HG03432 (cell line): Measurements from ENCODE around the gene CIT.

Source experiments
- ATAC-seq: cut with Tn5 transposase; IDR thresholded peaks from one replicate; pipeline ENCODE4 v1.9.1; 2021; ENCODE audit warnings: mild to moderate bottlenecking, moderate library complexity; ENCODE audit not compliant: unreplicated experiment

The CIT gene

DNA sequence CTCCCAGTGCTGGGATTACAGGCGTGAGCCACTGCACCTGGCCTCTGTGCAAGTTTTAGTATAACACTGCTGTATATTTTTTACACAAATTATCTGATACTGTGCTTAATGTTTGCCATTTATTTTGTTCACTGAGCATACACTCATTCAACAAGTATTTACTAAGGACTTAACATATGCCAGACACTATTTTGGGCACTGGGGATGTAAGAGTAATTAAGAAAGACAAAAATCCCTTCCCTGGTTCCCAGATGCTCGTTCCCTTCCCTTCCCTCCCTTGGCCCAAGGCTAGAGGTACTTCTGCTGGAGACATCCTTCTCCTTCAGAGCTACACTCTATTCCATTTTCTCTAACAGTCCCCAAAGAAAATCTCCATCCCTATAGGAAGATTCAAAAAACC is 12.5 kb downstream of the CIT start:
- no peak for ATAC-seq

DNA sequence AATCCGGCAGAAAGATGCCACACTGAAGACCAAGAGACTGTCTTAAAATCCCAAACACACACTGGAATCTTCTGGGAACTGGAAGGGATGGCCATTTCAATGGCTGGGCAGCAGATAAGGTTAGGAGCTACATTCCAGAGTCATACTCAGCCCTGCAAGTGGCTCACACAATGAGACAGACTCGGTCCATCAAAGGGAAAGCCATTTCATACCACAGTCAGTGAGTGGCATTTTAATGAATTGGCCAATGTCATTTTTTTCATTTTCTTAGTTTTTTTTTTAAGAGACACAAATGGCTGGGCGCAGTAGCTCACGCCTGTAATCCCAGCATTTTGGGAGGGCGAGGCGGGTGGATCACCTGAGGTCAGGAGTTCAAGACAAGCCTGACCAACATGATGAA is 17.9 kb downstream of the CIT start:
- no peak for ATAC-seq

DNA sequence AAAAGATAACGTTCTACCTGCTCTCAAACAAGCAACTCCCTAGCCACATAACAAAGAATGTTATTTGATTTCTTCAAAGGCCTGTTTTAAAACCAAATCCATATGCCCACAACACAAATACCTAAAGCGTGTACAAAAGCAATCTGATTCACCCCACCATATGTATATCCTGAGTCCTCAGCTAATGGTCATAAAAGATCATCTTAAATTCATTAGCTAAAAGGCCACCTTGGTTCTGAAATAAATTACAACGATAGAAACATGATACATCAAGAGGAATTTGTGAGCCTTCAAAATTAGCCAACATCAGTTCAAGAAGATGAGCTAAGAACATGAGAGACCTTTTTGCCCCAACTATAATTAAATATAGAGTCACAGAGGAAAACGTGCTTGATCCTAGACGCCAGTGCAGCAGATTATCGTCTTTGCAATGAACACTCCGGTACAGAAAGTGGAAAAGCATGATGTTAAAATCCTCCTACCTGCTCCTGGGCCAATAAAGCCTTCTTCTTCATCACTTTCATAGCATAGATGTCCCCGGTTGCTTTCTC is 20.0 kb downstream of the CIT start:
- ATAC-seq, result no peak

GRCh38 chr12:119850330-119850729 is 26.8 kb downstream of the CIT start:
- no peak for ATAC-seq

GRCh38 chr12:119843100-119843499 is 34.0 kb downstream of the CIT start:
- no peak for ATAC-seq

GRCh38 chr12:119842380-119842779 is 34.7 kb downstream of the CIT start:
- ATAC-seq, result no peak

DNA sequence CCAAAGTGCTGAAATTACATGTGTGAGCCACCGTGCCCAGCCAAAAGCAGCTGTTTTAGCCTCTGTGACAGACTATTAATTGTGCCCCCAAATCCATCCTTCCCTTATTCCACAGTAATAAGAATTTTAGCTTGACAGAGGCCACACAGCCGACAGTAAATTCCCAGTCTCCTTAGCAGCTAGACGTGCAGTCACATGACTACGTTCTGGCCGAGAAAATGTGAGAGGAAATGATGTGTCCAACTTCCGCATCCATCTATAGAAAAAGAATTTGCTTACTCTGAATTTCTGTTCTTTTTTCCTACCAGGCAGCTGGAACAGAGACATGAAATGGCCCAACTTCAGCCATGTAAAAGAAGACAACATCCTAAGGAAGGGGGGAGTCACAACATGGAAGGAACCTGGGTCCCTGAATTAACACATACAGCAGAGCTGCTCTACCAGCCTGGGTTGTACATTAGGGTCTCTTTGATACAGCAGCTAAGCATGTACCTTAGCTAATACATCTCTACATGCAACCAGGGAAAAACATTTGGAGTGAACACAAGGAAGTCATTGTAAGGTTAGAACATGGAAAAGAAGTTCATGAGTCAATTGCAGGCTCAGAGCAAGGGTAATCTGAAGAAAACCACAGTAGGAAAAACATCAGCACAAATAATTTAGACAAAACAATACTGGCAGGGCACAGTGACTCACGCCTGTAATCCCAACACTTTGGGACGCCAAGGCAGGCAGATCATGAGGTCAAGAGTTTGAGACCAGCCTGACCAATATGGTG is 35.5 kb downstream of the CIT start:
- ATAC-seq, result no peak

DNA sequence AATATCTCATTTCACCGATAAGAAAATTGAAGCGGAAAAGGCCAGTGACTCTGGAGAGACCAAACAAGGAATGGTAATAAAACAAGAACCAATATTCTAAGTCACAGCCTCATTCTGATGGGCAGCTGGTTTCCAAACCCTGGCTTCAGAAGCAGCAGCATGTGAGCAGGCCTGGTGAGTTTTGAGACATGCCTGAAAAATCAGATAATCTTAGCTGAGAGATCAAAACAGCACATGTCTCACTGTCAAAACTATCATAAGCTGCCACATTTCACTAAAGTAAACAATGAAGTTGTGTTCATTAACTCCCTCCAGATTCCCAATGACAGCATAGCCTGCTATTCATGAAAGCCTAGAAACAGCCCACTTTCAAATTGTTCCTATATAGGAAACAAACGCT is 36.5 kb downstream of the CIT start:
- ATAC-seq, result no peak

DNA sequence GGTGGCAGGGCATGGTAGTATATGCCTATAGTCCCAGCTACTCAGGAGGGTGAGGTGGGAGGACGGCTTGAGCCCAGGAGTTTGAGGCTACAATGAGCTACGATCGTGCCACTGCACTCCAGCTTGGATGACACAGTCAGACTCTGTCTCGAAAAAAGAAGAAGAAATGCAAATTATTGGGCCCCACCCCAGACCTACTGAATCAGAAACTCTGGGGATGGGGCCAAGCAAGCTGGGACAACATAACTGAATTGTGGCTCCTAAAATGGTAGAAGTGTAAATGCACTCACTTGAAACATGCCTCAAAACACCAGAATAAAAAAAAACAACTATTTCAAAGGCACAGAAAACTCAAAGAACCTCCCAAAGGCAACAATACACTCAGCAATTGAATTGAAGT is 37.0 kb downstream of the CIT start:
- no peak for ATAC-seq

DNA sequence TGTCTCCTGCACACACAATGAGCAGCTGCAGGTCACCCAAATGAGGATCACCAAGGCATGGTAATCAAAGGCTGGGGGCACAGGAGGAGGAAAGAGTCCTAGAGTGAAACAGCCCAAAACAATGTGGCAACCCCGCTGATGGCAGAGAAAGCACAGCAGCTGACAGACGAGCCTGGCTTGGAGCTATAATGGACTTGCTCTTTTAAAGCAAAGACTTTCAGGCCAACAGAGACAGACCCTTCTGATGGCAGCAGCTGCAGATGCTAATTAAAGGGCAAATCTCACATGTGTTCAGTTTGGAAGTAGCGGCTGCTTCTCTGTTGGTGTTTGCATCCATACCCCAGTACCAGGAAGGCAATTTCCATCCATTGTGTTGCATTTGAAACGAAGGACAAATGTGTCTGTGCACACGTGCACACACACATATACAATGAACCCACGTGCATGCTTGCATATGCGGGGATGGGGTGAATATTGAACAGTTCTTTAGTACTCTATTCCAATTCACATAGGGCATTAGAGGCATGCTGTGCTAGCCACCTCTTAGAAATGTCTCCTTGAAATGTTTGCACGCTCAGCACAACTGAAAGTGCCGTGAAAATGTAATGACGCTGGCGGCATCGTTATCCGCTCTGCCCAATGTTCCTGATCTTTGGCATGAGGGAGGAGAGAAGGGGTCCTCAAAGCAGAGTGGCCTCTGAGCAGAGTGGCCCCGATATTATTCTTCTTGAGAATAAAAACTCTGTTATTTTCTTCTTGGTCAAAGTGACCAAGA is 38.1 kb downstream of the CIT start:
- no peak for ATAC-seq

DNA sequence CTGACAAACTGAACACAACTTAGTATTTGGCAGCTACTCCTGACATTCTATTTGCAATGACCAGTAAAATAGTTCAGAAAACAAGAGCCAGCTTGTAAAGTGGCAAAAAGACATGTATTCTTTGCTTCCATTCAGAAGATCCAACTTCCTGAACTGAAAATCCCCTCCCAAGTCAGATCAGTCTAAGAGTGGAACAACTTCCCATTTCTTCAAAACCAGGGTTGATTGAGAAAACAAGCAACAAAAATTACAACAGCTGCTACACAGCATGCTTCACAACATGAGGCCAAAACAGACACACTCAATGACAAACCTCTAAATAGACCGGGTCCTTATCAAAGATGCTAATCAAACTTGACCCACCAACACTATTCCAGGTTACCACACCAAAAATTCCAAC is 40.3 kb downstream of the CIT start:
- no peak for ATAC-seq

DNA sequence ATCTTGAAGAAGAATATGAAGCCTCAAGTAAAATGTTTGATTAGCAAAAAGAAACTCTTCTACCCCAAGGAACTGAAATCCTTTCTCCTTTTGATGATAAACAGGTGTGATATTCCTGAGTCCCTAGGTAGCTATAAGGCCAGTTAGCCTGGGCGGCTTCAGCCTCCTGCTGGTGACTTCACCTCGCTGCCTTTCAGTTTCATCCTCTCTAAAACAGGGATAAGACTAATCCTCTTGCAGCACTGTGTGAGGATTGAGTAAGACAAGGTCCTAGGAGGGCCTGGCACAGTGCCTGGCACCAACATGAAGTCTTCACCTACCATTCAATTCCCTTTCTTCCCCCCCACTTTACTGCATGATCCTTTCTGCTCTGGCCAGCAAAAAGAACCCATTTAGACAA is 42.1 kb downstream of the CIT start:
- ATAC-seq, result no peak

- no peak for ATAC-seq
Observed at GRCh38 chr12:119829439-119829838, 47.7 kb downstream of the CIT start.

DNA sequence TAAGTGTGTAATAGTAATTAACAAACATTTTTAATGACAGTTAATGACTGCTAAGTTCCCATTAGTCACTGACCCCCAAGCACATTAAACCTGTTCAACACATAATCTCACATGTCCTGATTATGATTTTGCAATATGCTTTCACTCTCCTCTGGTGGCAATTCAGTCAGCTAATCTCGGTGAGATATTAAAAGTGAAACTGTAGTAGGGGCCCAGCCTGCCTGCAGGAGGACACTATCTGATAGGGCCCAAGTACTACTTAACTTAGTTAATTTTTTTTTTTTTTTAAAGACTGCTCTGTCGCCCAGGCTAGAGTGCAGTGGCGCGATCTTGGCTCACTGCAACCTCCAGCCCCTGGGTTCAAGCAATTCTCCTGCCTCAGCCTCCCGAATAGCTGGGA is 48.8 kb downstream of the CIT start:
- ATAC-seq, result no peak

DNA sequence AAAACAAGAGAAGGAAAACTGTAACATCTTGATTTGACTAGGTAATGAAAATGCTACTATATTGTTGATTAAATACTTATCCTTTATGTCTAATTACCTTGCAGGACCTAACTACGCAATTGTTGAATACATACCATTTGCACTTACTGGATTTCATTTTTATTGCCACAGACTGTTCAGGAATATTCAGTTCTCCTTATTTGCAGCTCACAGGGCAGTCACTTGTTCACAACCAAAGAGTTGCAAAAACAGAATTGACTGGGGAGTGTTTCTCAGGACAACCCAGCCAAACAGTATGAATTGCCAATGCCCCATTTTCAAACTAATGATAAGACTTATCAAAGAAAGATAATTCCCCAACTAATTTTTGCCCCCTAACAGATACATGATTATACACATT is 49.4 kb downstream of the CIT start:
- no peak for ATAC-seq

- no peak for ATAC-seq
Observed at GRCh38 chr12:119826661-119827445, 50.3 kb downstream of the CIT start.

GRCh38 chr12:119825262-119825661 is 51.9 kb downstream of the CIT start:
- no peak for ATAC-seq

DNA sequence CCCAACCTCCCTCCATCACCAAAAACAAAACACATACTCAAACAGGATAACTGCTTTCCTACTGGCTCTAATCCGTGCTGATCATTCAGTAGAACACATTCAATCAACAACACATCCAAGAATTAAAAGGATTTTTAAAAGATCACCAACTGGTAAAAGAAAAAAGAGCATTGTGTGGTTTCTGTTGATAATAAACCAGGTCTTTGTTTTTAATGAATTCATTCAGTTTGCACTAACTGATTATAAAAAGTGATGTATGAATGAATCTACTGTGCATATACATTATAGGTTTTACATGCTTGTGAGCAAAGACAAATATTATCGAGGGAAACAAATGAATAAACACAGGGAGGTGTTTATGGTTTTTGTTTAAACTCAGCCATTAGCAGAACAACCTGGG is 55.1 kb downstream of the CIT start:
- ATAC-seq, result no peak

GRCh38 chr12:119819322-119819721 is 57.8 kb downstream of the CIT start:
- ATAC-seq, result no peak

- ATAC-seq, result no peak
Observed at GRCh38 chr12:119817546-119818343, 59.4 kb downstream of the CIT start.

GRCh38 chr12:119809023-119809422 is 68.1 kb downstream of the CIT start:
- peak; percentile 59 for ATAC-seq
